Pancreas (tissue), 10 donors: ENCODE measurements around the gene STARD9. TPM values are rescaled to one million over a fixed set of nuclear protein-coding genes. Genes with fewer than 3 reads are reported as not detected.
A peak's percentile ranks its signal among the peaks of the same experiment; 100 is the strongest.

Experiments used
- ATAC-seq, 4 donors: fragments of 200-7000 bp; cut with Tn5 transposase; one replicate each; pipeline versions ENCODE4 v1.8.0 to v1.9.1; 2020; ENCODE audit warnings: mild to moderate bottlenecking in 4 of 4, moderate library complexity in 4 of 4
- DNase-seq, 6 donors: peaks; one replicate each; pipeline ENCODE4 v3.0.0-alpha.2; 2020
- FAIRE-seq: peaks from 2 replicates; lab custom pipeline; 2012; peaks lifted over from hg19 to GRCh38; lab: Jason Lieb, UNC
- H3K27ac ChIP-seq, 4 donors: fragments of 200-600 bp; sonication (generic); 1 replicate in 3 of 4; 2 replicates in 1 of 4; pipeline versions ENCODE4 v1.5.0 to v1.8.0; 2020
- H3K27me3 ChIP-seq, 4 donors: fragments of 200-600 bp; one replicate each; pipeline ENCODE4 v1.8.0; 2021
- H3K36me3 ChIP-seq, 3 donors: fragments of 200-600 bp; sonication (generic) in 1 of 3; one replicate each; pipeline versions ENCODE4 v1.5.0 to v1.8.0; 2020 to 2021
- H3K4me1 ChIP-seq, 3 donors: fragments of 200-600 bp; one replicate each; pipeline ENCODE4 v1.8.0; 2021
- H3K4me3 ChIP-seq, 4 donors: fragments of 200-600 bp; sonication (generic) in 2 of 4; one replicate each; pipeline versions ENCODE4 v1.5.0 to v1.8.0; 2020 to 2021
- H3K9me3 ChIP-seq, 4 donors: fragments of 200-600 bp; one replicate each; pipeline ENCODE4 v1.8.0; 2021
- CTCF ChIP-seq, 4 donors: fragments of 200-600 bp; sonication (generic) in 3 of 4; IDR thresholded peaks; one replicate each; pipeline versions ENCODE4 v1.5.0 to v1.8.0; 2021; ENCODE audit warnings: antibody characterized with exemption in 4 of 4
- WGBS, 2 donors: extraction: QIAGEN DNeasy Blood & Tissue Kit; methylation state at CpG; one replicate each; pipeline ENCODE4 v1.1.7; 2013; 5-methylcytosine and 5-hydroxymethylcytosine counted together
- intact Hi-C, 3 donors: fragments of 100-400 bp; cut with DNase I; formaldehyde crosslinking; loops; one replicate each; pipeline versions ENCODE4 v1.11.1 to v1.14.2; 2022
- polyA plus RNA-seq, 2 donors: library from polyadenylated mRNA; stranded (reverse); fragments of 200-250 nt; gene quantifications; one replicate each; pipeline ENCODE4 v1.2.3, GENCODE V29; 2013
- total RNA-seq, 6 donors: library from RNA; stranded (reverse); fragmentation: NEBNext Ultra II Directional in 4 of 6; extraction: Animal tissue kit (Norgen Biotek cat#: 25700) in 4 of 6; gene quantifications; one replicate each; pipeline versions ENCODE4 v1.2.1 to v1.2.4, GENCODE V29; 2021 to 2023
- donor health status: healthy with polysubstance abuse.
- donor health status: DM: no; HTN: no; CAD: no; lungs with moderate emphysema.
- donor health status: DM: no; HTN: no; CAD: no.
- donor health status: control.
- donor health status: control.
- donor health status: Bipolar disorder and iron deficiency.
- donor health status: DM: yes; HTN: yes; CAD: no.
- donor health status: DM: no; HTN: no; CAD: no.
- donor health status: DM: no; HTN: no; CAD: no.
- donor health status: DM: yes; HTN: yes; CAD: no.

The STARD9 gene
- total and polyA plus RNA-seq, 8 donors = 0.44 to 3.0 (median 1.3) TPM

GRCh38 chr15:42547918-42548248, 27.5 kb upstream of the STARD9 start:
- H3K36me3 ChIP-seq = peaks cover 0 to 13% (median 4%) of the 10 kb centered on the region in 3 donors
- peaks cover 5 to 17% (median 15%) of the 10 kb centered on the region in 3 donors for H3K4me1 ChIP-seq
- DNase-seq (no peak), ATAC-seq (peak; percentile 6 to 38 (median 32)), FAIRE-seq (no peak)
- peak overlapping the region; percentile 75 to 87 (median 78) for H3K27ac ChIP-seq
- intact Hi-C loops = no loop called here
- H3K4me3 ChIP-seq = peak overlapping the region; percentile 79 to 97 (median 88)
- H3K27me3 ChIP-seq = no peaks in the 10 kb centered on the region
- 0 to 3% methylated on average over 9 of the region's 9 CpGs for WGBS, 2 donors
- no peaks in the 10 kb centered on the region for H3K9me3 ChIP-seq
- TF ChIP-seq CTCF (IDR thresholded peaks at IDR 0.05) = no peak

GRCh38 chr15:42548249-42549031, 27.0 kb upstream of the STARD9 start, which contains the start of the genes HAUS2 and LRRC57:
HAUS2 (plus strand) TSS chr15:42548838; CDS start chr15:42548873, 35 bp downstream.
LRRC57 (minus strand) TSS chr15:42548793; CDS start chr15:42548434, 359 bp downstream.
- H3K9me3 ChIP-seq = no peaks in the 10 kb centered on the region
- WGBS, 2 donors = 0% methylated on average over 67 to 71 of the region's 71 CpGs
- peaks cover 5 to 17% (median 15%) of the 10 kb centered on the region in 3 donors for H3K4me1 ChIP-seq
- no peaks in the 10 kb centered on the region for H3K27me3 ChIP-seq
- DNase-seq (peak; percentile 80 to 96 (median 90)), FAIRE-seq (no peak), ATAC-seq (peak; percentile 93 to 98 (median 98))
- peak within 1 kb of the TSS; percentile 75 to 87 (median 78) for H3K27ac ChIP-seq
- peak within 1 kb of the TSS; percentile 79 to 97 (median 88) for H3K4me3 ChIP-seq
- peaks cover 0 to 10% (median 4%) of the 10 kb centered on the region in 3 donors for H3K36me3 ChIP-seq
- intact Hi-C loops = no loop called here
- TF ChIP-seq CTCF (IDR thresholded peaks at IDR 0.05) = no peak

- FAIRE-seq (no peak), ATAC-seq (peak; percentile 14 to 56 (median 36)), DNase-seq (no peak)
- TF ChIP-seq CTCF (IDR thresholded peaks at IDR 0.05) = no peak
- H3K9me3 ChIP-seq = no peaks in the 10 kb centered on the region
- peak overlapping the region; percentile 75 to 87 (median 78) for H3K27ac ChIP-seq
- H3K4me3 ChIP-seq = peak overlapping the region; percentile 79 to 97 (median 88)
- peaks cover 5 to 17% (median 15%) of the 10 kb centered on the region in 3 donors for H3K4me1 ChIP-seq
- no peaks in the 10 kb centered on the region for H3K27me3 ChIP-seq
- H3K36me3 ChIP-seq = peaks cover 0 to 4% (median 4%) of the 10 kb centered on the region in 3 donors
- intact Hi-C loops = no loop called here
- WGBS, 2 donors = 0% methylated on average over 15 of the region's 15 CpGs
These were observed 26.3 kb upstream of the STARD9 start for GRCh38 chr15:42549032-42549491.

- no peak for TF ChIP-seq CTCF (IDR thresholded peaks at IDR 0.05)
- no peaks in the 10 kb centered on the region for H3K9me3 ChIP-seq
- peaks cover 0 to 4% (median 0%) of the 10 kb centered on the region in 3 donors for H3K36me3 ChIP-seq
- no peaks in the 10 kb centered on the region for H3K27me3 ChIP-seq
- WGBS, 2 donors = 73 to 77% methylated on average over 12 of the region's 12 CpGs
- intact Hi-C loops = no loop called here
- DNase-seq = no peak
- FAIRE-seq = no peak
- H3K27ac ChIP-seq = no peak overlapping the region
- ATAC-seq = no peak
- H3K4me1 ChIP-seq = peaks cover 5 to 17% (median 15%) of the 10 kb centered on the region in 3 donors
- H3K4me3 ChIP-seq = peak overlapping the region in 2 of 4 donors; percentile 79 to 90
These were observed 25.5 kb upstream of the STARD9 start for GRCh38 chr15:42549741-42550392.
